ENCODE results near the gene NHLRC3.

DNA sequence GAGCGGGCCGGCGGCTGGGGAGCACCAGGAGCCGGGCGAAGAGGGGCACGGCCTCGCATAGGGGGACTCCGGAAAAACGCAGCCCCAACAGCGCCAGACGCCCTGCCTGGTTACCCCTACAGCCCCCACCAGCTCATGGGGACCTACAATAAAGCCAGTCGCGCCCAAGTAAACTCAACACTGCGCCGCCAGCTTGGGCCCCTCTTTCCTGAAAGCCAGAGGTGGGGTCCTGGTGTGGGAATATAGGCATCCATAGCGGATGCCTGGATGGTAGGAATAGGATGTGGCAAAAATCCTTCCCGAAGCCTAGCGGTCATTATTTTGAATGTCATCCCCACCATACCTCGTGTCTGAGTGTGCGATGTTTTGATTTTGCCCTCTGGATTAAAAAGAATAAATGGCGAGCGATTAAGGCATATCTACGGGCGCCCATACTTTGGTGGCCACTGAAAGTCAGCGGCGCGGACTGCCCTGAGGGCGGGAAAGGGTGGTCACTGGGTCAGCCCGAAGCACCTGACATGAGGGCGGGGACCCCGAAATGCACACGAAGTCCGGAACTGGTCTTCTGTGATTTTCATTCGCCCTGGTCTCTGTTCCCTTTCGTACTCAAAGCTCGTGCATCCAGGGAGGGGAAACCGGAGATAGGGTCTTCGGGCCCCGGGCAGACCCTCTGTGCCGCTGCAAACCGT is at the start of gene NHLRC3, which contains the start of gene PROSER1:
- TF ChIP-seq POLR2AphosphoS5 (IDR thresholded peaks at IDR 0.05) (peak; percentile 77), REST (IDR thresholded peaks at IDR 0.05; ENCODE audit: borderline replicate concordance) (peak; percentile 27), EZH2 (IDR thresholded peaks at IDR 0.05; ENCODE audit: borderline replicate concordance, insufficient read depth, low read length, poor library complexity, severe bottlenecking) (no peak)
